RWPE1 (cell line): Measurements from ENCODE around the gene MORN3.
"Not testable (repeated sequence)": the region's sequence is repeated elsewhere in the genome, so short reads cannot be mapped to it uniquely, and the experiment has no call there.

Experiments used
- CTCF ChIA-PET: fragments of 350-600 bp; sonication (Branson Sonifier 250); formaldehyde crosslinking; extraction: SDS; loops from one replicate; lab custom pipeline; 2021; lab: Yijun Ruan, JAX
- POLR2A ChIA-PET: fragments of 400-600 bp; formaldehyde crosslinking; extraction: SDS; loops from one replicate; lab custom pipeline; 2020; ENCODE audit warnings: antibody characterized with exemption; ENCODE audit not compliant: low non-redundant PET; lab: Yijun Ruan, JAX
- DNase-seq: peaks from one replicate; pipeline ENCODE4 v3.0.0; 2012; ENCODE audit warnings: low spot score
- H3K27ac ChIP-seq: fragments of 450-650 bp; 2 replicates; pipeline ENCODE4 v1.5.1; 2017
- TF ChIP-seq, protein P1 (sequence below): fragments of 450-650 bp; conservative IDR thresholded peaks from 2 replicates; pipeline ENCODE4 v1.5.1; 2017; ENCODE audit warnings: low read depth, mild to moderate bottlenecking

Gene MORN3

DNA sequence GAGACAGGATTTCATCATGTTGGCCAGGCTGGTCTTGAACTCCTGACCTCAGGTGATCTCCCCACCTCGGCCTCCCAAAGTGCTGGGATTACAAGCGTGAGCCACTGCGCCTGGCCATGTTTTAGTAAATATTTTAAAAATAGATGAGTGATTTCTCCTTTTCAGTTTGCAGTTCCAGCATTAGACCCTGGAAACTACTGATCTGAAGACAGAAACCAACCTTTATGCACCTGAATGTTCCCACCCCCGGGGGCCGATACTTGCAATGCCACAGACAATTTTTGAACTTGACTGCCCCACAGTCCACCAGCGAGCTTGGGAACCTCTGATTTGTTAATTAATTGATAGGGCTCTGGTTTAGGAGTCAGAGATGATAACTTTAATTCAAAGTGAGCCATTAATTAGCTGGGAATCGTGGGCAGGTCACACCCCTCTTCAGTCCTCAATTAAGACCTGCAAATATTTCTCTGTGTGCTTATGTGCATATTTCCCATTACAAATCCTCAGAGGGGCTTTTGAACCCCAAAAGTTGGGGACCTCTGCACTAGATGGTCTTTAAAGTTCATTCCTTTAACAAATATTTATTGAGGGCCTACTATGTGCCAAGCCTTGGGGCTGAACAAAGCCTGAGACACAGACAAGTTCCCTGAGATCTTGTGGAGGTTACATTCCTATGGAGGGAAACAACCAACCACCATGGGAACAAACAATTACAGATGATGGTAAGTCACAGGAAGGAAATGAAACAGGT lies 39.0 kb upstream of the MORN3 start:
- ChIA-PET POLR2A (no interaction called here), CTCF (interaction anchor here (0.6 to 1.0 kb wide), 2 partner anchors 10 to 87 kb away, joined by 4 read pairs; no protein-coding TSS in a partner anchor)
- TF ChIP-seq, protein P1, sequence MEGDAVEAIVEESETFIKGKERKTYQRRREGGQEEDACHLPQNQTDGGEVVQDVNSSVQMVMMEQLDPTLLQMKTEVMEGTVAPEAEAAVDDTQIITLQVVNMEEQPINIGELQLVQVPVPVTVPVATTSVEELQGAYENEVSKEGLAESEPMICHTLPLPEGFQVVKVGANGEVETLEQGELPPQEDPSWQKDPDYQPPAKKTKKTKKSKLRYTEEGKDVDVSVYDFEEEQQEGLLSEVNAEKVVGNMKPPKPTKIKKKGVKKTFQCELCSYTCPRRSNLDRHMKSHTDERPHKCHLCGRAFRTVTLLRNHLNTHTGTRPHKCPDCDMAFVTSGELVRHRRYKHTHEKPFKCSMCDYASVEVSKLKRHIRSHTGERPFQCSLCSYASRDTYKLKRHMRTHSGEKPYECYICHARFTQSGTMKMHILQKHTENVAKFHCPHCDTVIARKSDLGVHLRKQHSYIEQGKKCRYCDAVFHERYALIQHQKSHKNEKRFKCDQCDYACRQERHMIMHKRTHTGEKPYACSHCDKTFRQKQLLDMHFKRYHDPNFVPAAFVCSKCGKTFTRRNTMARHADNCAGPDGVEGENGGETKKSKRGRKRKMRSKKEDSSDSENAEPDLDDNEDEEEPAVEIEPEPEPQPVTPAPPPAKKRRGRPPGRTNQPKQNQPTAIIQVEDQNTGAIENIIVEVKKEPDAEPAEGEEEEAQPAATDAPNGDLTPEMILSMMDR: no peak
- no peak for DNase-seq
- H3K27ac ChIP-seq: no peak overlapping the region

DNA sequence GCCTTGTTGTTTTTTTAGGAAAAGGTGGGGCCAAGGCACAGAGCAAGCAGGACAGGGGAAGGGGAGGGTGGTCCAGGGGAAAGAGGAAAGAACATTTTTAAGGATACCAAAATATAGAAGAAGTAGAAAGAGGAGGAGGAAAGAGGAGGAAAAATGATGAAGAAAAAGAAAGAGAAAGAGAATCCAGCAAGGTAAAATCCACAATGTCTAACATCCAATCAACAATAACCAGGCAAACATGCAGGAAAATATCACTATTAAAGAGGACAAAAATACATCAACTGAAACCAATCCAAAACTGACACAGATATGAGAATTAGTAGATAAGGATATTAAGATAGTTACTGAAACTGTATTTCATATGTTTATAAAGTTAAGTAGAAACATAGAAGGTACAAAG lies 36.1 kb upstream of the MORN3 start:
- no peak overlapping the region for H3K27ac ChIP-seq
- POLR2A ChIA-PET: no interaction called here

DNA sequence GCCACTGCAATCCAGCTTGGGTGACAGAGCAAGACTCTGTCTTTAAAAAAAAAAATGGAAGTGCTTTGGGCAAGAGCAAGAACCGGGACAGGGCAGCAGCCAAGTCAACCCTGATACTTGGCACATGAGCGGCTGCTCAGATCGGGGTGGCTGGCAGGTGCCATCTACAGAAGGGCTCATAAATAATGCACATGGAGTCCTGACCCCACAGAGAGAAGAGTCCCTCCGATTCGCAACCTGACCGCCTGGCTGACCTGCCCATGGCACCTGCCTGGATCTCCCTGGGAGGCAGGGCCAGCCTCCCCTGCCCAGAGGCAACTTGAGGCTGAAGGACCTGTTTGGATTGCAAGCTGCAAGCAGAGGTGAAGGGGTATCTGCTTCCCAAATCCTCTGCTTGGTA lies 33.5 kb upstream of the MORN3 start:
- H3K27ac ChIP-seq: no peak overlapping the region
- no peak for DNase-seq
- ChIA-PET CTCF (interaction anchor here (1.0 to 1.1 kb wide), 2 partner anchors 71 to 91 kb away, joined by 3 to 7 read pairs; partner anchors contain the start of gene RHOF), POLR2A (no interaction called here)
- TF ChIP-seq, protein P1: no peak

More for the DNA sequence above, 36.1 kb upstream of the MORN3 start:
- no peak for DNase-seq
- TF ChIP-seq, protein P1: no peak
- CTCF ChIA-PET: interaction anchor here (1.2 kb wide), 1 partner anchor 68 kb away, joined by 3 read pairs; no protein-coding TSS in a partner anchor

DNA sequence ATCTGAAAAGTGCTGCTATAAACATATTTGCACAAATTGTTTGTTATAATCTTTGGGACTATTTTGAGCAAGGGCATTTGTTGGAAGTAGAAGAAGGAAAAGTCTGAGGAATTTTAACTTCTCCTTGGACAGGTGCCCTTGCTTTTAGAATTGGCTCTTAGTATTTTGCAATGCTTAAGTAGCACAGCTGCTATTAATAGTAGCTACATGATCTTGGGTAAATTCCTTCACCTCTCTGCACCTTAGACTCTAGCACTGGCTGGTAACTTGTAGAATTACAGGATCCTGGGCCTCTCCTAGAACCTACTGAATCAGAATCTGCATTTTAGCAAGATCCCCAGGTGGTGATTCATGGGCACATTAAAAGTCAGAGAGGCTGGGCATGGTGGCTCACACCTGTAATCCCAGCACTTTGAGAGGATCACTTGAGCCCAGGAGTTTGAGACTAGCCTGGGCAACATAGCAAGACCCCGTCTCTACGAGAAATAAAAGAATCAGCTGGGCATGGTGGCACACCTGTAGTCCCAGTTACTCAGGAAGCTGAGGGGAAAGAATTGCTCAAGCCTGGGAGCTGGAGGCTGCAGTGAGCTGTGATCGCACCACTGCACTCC lies 32.3 kb upstream of the MORN3 start:
- DNase-seq: no peak

DNA sequence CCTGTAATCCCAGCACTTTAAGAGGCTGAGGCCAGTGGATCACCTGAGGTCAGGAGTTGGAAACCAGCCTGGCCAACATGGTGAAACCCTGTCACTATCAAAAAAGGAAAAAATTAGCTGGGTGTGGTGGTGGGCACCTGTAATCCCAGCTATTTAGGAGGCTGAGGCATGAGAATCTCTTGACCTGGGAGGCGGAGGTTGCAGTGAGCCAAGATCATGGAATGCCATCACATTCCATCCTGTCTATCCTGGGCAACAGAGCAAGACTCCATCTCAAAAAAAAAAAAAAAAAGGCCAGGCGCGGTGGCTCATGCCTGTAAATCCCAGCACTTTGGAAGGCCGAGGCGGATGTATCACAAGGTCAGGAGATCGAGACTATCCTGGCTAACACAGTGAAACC lies 28.4 kb upstream of the MORN3 start:
- POLR2A ChIA-PET, DNase-seq, H3K27ac ChIP-seq: not testable (repeated sequence)
- CTCF ChIA-PET: interaction anchor here (1.0 to 3.0 kb wide), 3 partner anchors 76 to 96 kb away, joined by 3 to 22 read pairs (median 3); partner anchors contain the start of gene RHOF

More for the DNA sequence above, 32.3 kb upstream of the MORN3 start:
- POLR2A ChIA-PET: no interaction called here
- CTCF ChIA-PET: interaction anchor here (0.7 to 1.0 kb wide), 3 partner anchors 71 to 94 kb away, joined by 3 to 5 read pairs (median 3); no protein-coding TSS in a partner anchor
- peak overlapping the region; percentile 41; the same call in 1 of the 2 replicates for H3K27ac ChIP-seq
- TF ChIP-seq, protein P1: no peak

DNA sequence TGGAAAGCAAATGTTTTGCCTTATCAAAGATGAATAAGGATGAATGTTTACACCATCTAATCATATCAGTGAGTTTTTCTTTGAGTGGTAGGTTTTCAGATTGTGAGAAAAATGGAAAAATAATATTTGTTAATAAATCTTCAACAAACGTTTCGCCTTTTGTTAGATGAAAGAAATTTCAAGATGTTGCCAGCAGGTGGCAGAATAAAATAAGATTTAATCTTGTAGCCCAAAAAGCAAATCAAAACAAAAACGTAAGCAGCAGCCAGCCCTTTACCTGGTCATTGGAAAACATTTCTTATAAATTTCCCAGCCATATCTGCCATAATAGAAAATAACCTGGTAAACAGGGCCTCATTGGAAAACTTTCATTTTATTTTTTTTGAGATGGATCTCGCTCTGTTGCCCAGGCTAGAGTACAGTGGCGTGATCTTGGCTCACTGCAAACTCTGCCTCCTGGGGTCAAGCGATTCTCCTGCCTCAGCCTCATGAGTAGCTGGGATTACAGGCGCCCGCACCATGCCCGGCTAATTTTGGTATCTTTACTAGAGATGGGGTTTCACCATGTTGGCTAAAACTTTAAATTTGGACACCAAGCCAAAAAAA lies 27.7 kb upstream of the MORN3 start:
- POLR2A ChIA-PET: no interaction called here
- no peak overlapping the region for H3K27ac ChIP-seq
- TF ChIP-seq, protein P1: peak; percentile 42
- peak; percentile 48 for DNase-seq
- CTCF ChIA-PET: interaction anchor here (1.0 to 3.0 kb wide), 3 partner anchors 77 to 97 kb away, joined by 3 to 22 read pairs (median 3); partner anchors contain the start of gene RHOF
